ENCODE data around the gene FGFRL1. TPM values are rescaled to one million over a fixed set of nuclear protein-coding genes. Genes with fewer than 3 reads are reported as not detected.

The FGFRL1 gene
- polyA plus RNA-seq, 1 donor from 2014 or later, result 0.97 TPM

DNA sequence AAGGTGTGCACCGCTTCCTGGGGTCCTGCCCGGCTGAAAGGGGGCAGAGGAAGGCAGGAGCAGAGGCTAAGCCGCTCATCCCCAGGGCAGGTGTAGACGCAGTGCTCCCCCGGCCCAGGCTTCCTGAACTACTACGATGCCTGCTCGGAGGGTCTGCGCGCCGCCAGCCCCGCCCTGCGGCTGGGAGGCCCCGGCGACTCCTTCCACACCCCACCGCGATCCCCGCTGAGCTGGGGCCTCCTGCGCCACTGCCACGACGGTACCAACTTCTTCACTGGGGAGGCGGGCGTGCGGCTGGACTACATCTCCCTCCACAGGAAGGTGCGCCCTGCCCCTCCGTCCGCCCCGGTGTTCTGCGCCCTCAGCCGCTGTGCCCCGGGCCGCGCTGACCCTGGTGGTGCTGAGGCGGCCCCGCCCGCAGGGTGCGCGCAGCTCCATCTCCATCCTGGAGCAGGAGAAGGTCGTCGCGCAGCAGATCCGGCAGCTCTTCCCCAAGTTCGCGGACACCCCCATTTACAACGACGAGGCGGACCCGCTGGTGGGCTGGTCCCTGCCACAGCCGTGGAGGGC is 9.8 kb upstream of the FGFRL1 start (continued):
- TF ChIP-seq, protein P1, sequence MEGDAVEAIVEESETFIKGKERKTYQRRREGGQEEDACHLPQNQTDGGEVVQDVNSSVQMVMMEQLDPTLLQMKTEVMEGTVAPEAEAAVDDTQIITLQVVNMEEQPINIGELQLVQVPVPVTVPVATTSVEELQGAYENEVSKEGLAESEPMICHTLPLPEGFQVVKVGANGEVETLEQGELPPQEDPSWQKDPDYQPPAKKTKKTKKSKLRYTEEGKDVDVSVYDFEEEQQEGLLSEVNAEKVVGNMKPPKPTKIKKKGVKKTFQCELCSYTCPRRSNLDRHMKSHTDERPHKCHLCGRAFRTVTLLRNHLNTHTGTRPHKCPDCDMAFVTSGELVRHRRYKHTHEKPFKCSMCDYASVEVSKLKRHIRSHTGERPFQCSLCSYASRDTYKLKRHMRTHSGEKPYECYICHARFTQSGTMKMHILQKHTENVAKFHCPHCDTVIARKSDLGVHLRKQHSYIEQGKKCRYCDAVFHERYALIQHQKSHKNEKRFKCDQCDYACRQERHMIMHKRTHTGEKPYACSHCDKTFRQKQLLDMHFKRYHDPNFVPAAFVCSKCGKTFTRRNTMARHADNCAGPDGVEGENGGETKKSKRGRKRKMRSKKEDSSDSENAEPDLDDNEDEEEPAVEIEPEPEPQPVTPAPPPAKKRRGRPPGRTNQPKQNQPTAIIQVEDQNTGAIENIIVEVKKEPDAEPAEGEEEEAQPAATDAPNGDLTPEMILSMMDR (IDR thresholded peaks at IDR 0.05; ENCODE audit: poor library complexity, severe bottlenecking), result no peak
- no peak for TF ChIP-seq MXI1 (conservative IDR thresholded peaks at IDR 0.05; ENCODE audit: poor library complexity, severe bottlenecking)

- peaks cover 61% of the 10 kb centered on the region for H3K27me3 ChIP-seq (ENCODE audit: insufficient read depth, low read depth, low read length)
- TF ChIP-seq POLR2AphosphoS5 (IDR thresholded peaks at IDR 0.05) (no peak), MXI1 (conservative IDR thresholded peaks at IDR 0.05; ENCODE audit: poor library complexity, severe bottlenecking) (no peak)
- H3K9ac ChIP-seq (ENCODE audit: low read length), result no peak overlapping the region
- H3K27ac ChIP-seq (ENCODE audit: low read length), result no peak overlapping the region
- H3K9me3 ChIP-seq (ENCODE audit: low read length), result peaks cover 4% of the 10 kb centered on the region
- H3K4me2 ChIP-seq (ENCODE audit: low read length), result no peak overlapping the region
- no peaks in the 10 kb centered on the region for H3K9me2 ChIP-seq (ENCODE audit: insufficient read depth, low read length)
- no peaks in the 10 kb centered on the region for H3K79me2 ChIP-seq (replicated peaks; ENCODE audit: insufficient read depth, low read length)
- no peaks in the 10 kb centered on the region for H4K20me1 ChIP-seq (ENCODE audit: insufficient read depth)
- H3F3A ChIP-seq (ENCODE audit: insufficient read depth, low read length, poor library complexity, severe bottlenecking), result no peaks in the 10 kb centered on the region
- peak overlapping the region; percentile 46 for H3K4me3 ChIP-seq (ENCODE audit: low read length)
- no peaks in the 10 kb centered on the region for H3K36me3 ChIP-seq (ENCODE audit: insufficient read depth, low read length)
- H2AFZ ChIP-seq (ENCODE audit: low read depth, low read length), result no peak overlapping the region
Observed at GRCh38 chr4:1002131-1002630, 9.2 kb upstream of the FGFRL1 start.

- H3K4me3 ChIP-seq (ENCODE audit: low read length), result no peak overlapping the region
- no peak overlapping the region for H3K9ac ChIP-seq (ENCODE audit: low read length)
- H3K9me2 ChIP-seq (ENCODE audit: insufficient read depth, low read length), result no peaks in the 10 kb centered on the region
- H3K36me3 ChIP-seq (ENCODE audit: insufficient read depth, low read length), result no peaks in the 10 kb centered on the region
- H3K79me2 ChIP-seq (replicated peaks; ENCODE audit: insufficient read depth, low read length), result no peaks in the 10 kb centered on the region
- no peak overlapping the region for H3K4me2 ChIP-seq (ENCODE audit: low read length)
- H3K27me3 ChIP-seq (ENCODE audit: insufficient read depth, low read depth, low read length), result peaks cover 57% of the 10 kb centered on the region
- peaks cover 4% of the 10 kb centered on the region for H3K9me3 ChIP-seq (ENCODE audit: low read length)
- no peak for TF ChIP-seq MXI1 (conservative IDR thresholded peaks at IDR 0.05; ENCODE audit: poor library complexity, severe bottlenecking)
- TF ChIP-seq EP300 (conservative IDR thresholded peaks at IDR 0.05; ENCODE audit: poor library complexity, severe bottlenecking), result no peak
- TF ChIP-seq TAF1 (IDR thresholded peaks at IDR 0.05; ENCODE audit: low read depth), result no peak
- TF ChIP-seq, protein P1 (IDR thresholded peaks at IDR 0.05; ENCODE audit: poor library complexity, severe bottlenecking), result no peak
- no peak for TF ChIP-seq SMC3 (conservative IDR thresholded peaks at IDR 0.05; ENCODE audit: poor library complexity)
- no peak for TF ChIP-seq EZH2 (IDR thresholded peaks at IDR 0.05; ENCODE audit: borderline replicate concordance, insufficient read depth, low read length, poor library complexity, severe bottlenecking)
- no peak for TF ChIP-seq POLR2AphosphoS5 (IDR thresholded peaks at IDR 0.05)
- TF ChIP-seq REST (IDR thresholded peaks at IDR 0.05; ENCODE audit: borderline replicate concordance), result no peak
- no peak overlapping the region for H3K27ac ChIP-seq (ENCODE audit: low read length)
- H3F3A ChIP-seq (ENCODE audit: insufficient read depth, low read length, poor library complexity, severe bottlenecking), result no peaks in the 10 kb centered on the region
- H2AFZ ChIP-seq (ENCODE audit: low read depth, low read length), result no peak overlapping the region
- no peaks in the 10 kb centered on the region for H4K20me1 ChIP-seq (ENCODE audit: insufficient read depth)
Observed at GRCh38 chr4:1002631-1003251, 8.7 kb upstream of the FGFRL1 start.

All from neural cell (in vitro differentiated cells).